ENCODE data around the gene CCDC66.
"Not testable (repeated sequence)": the region's sequence is repeated elsewhere in the genome, so short reads cannot be mapped to it uniquely, and the experiment has no call there.

CCDC66 gene

DNA sequence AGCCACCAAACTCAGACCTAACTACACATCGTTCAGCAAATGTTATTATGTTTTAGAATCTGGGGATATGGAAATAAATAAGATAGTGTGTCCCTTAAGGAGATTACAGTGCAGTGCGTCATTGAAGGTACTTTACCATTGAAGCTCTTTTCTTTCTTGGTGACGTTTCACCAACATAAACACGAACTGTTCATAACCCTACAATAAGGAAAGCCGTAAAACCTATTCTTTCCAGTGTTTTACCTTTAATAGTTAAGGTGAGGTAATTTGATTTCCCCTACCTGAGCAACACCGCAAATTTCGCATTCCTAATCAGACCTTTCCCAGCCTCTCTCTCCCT, 826 bp downstream of the CCDC66 start (continued):
- no peak for TF ChIP-seq ZNF777 (tag by site-specific recombination; IDR thresholded peaks at IDR 0.05; ENCODE audit: borderline replicate concordance)
- TF ChIP-seq, protein P1, sequence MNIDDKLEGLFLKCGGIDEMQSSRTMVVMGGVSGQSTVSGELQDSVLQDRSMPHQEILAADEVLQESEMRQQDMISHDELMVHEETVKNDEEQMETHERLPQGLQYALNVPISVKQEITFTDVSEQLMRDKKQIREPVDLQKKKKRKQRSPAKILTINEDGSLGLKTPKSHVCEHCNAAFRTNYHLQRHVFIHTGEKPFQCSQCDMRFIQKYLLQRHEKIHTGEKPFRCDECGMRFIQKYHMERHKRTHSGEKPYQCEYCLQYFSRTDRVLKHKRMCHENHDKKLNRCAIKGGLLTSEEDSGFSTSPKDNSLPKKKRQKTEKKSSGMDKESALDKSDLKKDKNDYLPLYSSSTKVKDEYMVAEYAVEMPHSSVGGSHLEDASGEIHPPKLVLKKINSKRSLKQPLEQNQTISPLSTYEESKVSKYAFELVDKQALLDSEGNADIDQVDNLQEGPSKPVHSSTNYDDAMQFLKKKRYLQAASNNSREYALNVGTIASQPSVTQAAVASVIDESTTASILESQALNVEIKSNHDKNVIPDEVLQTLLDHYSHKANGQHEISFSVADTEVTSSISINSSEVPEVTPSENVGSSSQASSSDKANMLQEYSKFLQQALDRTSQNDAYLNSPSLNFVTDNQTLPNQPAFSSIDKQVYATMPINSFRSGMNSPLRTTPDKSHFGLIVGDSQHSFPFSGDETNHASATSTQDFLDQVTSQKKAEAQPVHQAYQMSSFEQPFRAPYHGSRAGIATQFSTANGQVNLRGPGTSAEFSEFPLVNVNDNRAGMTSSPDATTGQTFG (tag by site-specific recombination; IDR thresholded peaks at IDR 0.05; ENCODE audit: borderline replicate concordance), result no peak
- no peak for TF ChIP-seq ZNF146 (tag by site-specific recombination; IDR thresholded peaks at IDR 0.05)
- TF ChIP-seq ZNF266 (tag by site-specific recombination; IDR thresholded peaks at IDR 0.05; ENCODE audit: low read depth), result no peak
- TF ChIP-seq ZNF610 (tag by site-specific recombination; IDR thresholded peaks at IDR 0.05; ENCODE audit: borderline replicate concordance), result no peak

DNA sequence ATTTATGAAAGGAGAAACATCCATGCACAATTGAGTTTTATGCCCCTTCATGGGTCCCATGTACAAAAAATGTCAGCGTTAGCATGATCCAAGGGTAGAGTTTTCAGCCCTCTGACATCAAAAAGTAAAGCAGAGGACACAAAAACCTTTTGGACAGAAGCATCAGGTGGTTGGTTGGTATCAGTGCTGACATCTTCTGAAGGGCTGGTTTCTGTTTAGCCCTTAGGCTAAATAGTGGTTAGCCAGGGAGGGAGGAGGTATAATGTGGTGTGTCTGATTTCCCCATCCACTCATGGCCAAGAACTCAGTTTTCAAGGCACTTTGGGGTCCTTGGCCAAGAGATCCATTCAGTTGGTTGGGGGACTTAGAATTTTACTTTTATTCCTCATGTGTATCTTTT, 16.5 kb downstream of the CCDC66 start:
- Histone ChIP-seq H3K9me3 (ENCODE audit: control insufficient read depth, insufficient read depth, low read depth, low read length) (no peaks in the 10 kb centered on the region), H3K4me1 (ENCODE audit: control insufficient read depth, insufficient read depth, low read length) (no peaks in the 10 kb centered on the region), H3K36me3 (ENCODE audit: control insufficient read depth in 2 of 2, insufficient read depth in 1 of 2, low read length in 2 of 2) (peaks cover 23 to 58% of the 10 kb centered on the region in 2 experiments), H3K4me3 (ENCODE audit: low read depth, low read length) (no peak overlapping the region), H3K27ac (ENCODE audit: extremely low read depth, low read depth, low read length) (no peak overlapping the region)
- CTCF ChIA-PET, result no interaction called here
- no peak for TF ChIP-seq OSR2 (tag by site-specific recombination; IDR thresholded peaks at IDR 0.05)
- no peak for TF ChIP-seq ZFP3 (tag by site-specific recombination; IDR thresholded peaks at IDR 0.05; ENCODE audit: low read depth)
- 0 out of 2 replicates have a peak, but pooled peaks have one; percentile 32 for TF ChIP-seq SCRT2 (tag by site-specific recombination; IDR thresholded peaks at IDR 0.05)
- POLR2A ChIA-PET, result no interaction called here

DNA sequence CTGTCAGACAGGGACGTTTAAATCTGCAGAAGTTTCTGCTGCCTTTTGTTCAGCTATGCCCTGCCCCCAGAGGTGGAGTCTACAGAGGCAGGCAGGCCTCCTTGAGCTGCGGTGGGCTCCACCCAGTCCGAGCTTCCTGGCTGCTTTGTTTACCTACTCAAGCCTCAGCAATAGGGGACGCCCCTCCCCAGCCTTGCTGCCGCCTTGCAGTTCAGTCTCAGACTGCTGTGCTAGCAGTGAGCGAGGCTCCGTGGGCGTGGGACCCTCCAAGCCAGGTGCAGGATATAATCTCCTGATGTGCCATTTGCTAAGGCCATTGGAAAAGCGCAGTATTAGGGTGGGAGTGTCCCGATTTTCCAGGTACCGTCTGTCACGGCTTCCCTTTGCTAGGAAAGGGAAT, 25.0 kb downstream of the CCDC66 start:
- CTCF ChIA-PET; H3K9me3 ChIP-seq (ENCODE audit: control insufficient read depth, insufficient read depth, low read depth, low read length); H3K4me1 ChIP-seq (ENCODE audit: control insufficient read depth, insufficient read depth, low read length); POLR2A ChIA-PET; H3K4me3 ChIP-seq (ENCODE audit: low read depth, low read length); H3K27ac ChIP-seq (ENCODE audit: extremely low read depth, low read depth, low read length): not testable (repeated sequence)
- H3K36me3 ChIP-seq (ENCODE audit: control insufficient read depth in 2 of 2, insufficient read depth in 1 of 2, low read length in 2 of 2), result peaks cover 0 to 11% of the 10 kb centered on the region in 2 experiments; a peak in 2 of 3 replicates

- H3K4me1 ChIP-seq (ENCODE audit: control insufficient read depth, insufficient read depth, low read length); CTCF ChIA-PET: not testable (repeated sequence)
Observed at GRCh38 chr3:56584275-56584674, 27.3 kb downstream of the CCDC66 start.

DNA sequence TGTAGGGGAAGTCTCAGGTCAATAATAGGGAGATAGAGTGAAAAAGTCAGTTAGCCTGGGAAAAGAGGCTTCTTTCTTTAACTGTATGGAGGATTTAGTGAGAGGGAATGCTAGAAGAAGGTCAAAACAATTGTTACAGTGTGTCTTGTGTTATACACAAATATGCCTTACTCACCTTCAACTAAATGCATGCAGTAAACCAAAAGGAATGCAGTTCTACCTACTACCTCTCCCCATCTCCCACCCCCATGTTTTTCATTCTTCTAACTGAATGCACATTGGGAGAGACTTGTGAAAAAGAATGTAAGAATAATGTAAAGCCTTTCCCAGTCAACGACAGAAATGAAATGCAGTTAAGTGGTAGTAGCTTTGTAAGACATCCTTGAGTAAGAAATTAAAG, 33.8 kb downstream of the CCDC66 start:
- Histone ChIP-seq H3K27ac (ENCODE audit: extremely low read depth, low read depth, low read length) (no peak overlapping the region), H3K4me1 (ENCODE audit: control insufficient read depth, insufficient read depth, low read length) (no peaks in the 10 kb centered on the region), H3K36me3 (ENCODE audit: control insufficient read depth in 2 of 2, insufficient read depth in 1 of 2, low read length in 2 of 2) (peaks cover 8 to 28% of the 10 kb centered on the region in 2 experiments), H3K9me3 (ENCODE audit: control insufficient read depth, insufficient read depth, low read depth, low read length) (no peaks in the 10 kb centered on the region), H3K4me3 (ENCODE audit: low read depth, low read length) (no peak overlapping the region)
- POLR2A ChIA-PET, result no interaction called here
- TF ChIP-seq ZNF24 (tag by site-specific recombination; IDR thresholded peaks at IDR 0.05), result no peak
- TF ChIP-seq EGR2 (tag by site-specific recombination; IDR thresholded peaks at IDR 0.05; ENCODE audit: low read depth), result no peak
- CTCF ChIA-PET, result no interaction called here

More at GRCh38 chr3:56584275-56584674, 27.3 kb downstream of the CCDC66 start:
- H3K36me3 ChIP-seq (ENCODE audit: control insufficient read depth in 2 of 2, insufficient read depth in 1 of 2, low read length in 2 of 2), result peaks cover 0 to 11% of the 10 kb centered on the region in 2 experiments; a peak in 2 of 3 replicates
- H3K9me3 ChIP-seq (ENCODE audit: control insufficient read depth, insufficient read depth, low read depth, low read length); H3K27ac ChIP-seq (ENCODE audit: extremely low read depth, low read depth, low read length); H3K4me3 ChIP-seq (ENCODE audit: low read depth, low read length); POLR2A ChIA-PET: not testable (repeated sequence)

- peaks cover 13 to 33% of the 10 kb centered on the region in 2 experiments for H3K36me3 ChIP-seq (ENCODE audit: control insufficient read depth in 2 of 2, insufficient read depth in 1 of 2, low read length in 2 of 2)
- H3K4me3 ChIP-seq (ENCODE audit: low read depth, low read length), result no peak overlapping the region
- no peaks in the 10 kb centered on the region for H3K9me3 ChIP-seq (ENCODE audit: control insufficient read depth, insufficient read depth, low read depth, low read length)
- H3K27ac ChIP-seq (ENCODE audit: extremely low read depth, low read depth, low read length), result no peak overlapping the region
- CTCF ChIA-PET, result no interaction called here
- H3K4me1 ChIP-seq (ENCODE audit: control insufficient read depth, insufficient read depth, low read length), result no peaks in the 10 kb centered on the region
- POLR2A ChIA-PET, result no interaction called here
- no peak for TF ChIP-seq ZNF416 (tag by site-specific recombination; IDR thresholded peaks at IDR 0.05)
- no peak for TF ChIP-seq ZNF473 (tag by site-specific recombination; IDR thresholded peaks at IDR 0.05)
- TF ChIP-seq ZNF561 (tag by site-specific recombination; IDR thresholded peaks at IDR 0.05; ENCODE audit: borderline replicate concordance), result no peak
- TF ChIP-seq ZNF621 (tag by site-specific recombination; IDR thresholded peaks at IDR 0.05), result no peak
- no peak for TF ChIP-seq ZNF341 (tag by site-specific recombination; IDR thresholded peaks at IDR 0.05; ENCODE audit: low read depth)
- TF ChIP-seq ZNF155 (tag by site-specific recombination; IDR thresholded peaks at IDR 0.05), result no peak
- TF ChIP-seq ZBTB8A (tag by site-specific recombination; IDR thresholded peaks at IDR 0.05), result no peak
- no peak for TF ChIP-seq ZNF133 (tag by site-specific recombination; IDR thresholded peaks at IDR 0.05)
- no peak for TF ChIP-seq ZNF580 (tag by site-specific recombination; IDR thresholded peaks at IDR 0.05)
- no peak for TF ChIP-seq MZF1 (tag by site-specific recombination; IDR thresholded peaks at IDR 0.05; ENCODE audit: borderline replicate concordance)
- no peak for TF ChIP-seq ZNF555 (tag by site-specific recombination; conservative IDR thresholded peaks at IDR 0.05)
- no peak for TF ChIP-seq ZNF521 (tag by site-specific recombination; IDR thresholded peaks at IDR 0.05)
- TF ChIP-seq KLF16 (tag by site-specific recombination; IDR thresholded peaks at IDR 0.05), result no peak
Observed at GRCh38 chr3:56591262-56591661, 34.3 kb downstream of the CCDC66 start.

Measured in HEK293 (cell line).